GM19025 (cell line): ENCODE results near the gene MRPS16.
"Not testable (repeated sequence)": the region's sequence is repeated elsewhere in the genome, so short reads cannot be mapped to it uniquely, and the experiment has no call there.

Source experiments
- ATAC-seq: cut with Tn5 transposase; IDR thresholded peaks from one replicate; pipeline ENCODE4 v1.9.1; 2021; ENCODE audit warnings: mild to moderate bottlenecking, low read depth, moderate library complexity; ENCODE audit not compliant: unreplicated experiment

Gene MRPS16

GRCh38 chr10:73252445-73253224 is at the start of gene MRPS16:
Gene MRPS16 (minus strand): TSS chr10:73252644. CDS start chr10:73252482, 162 bp downstream.
- peak; percentile 77 for ATAC-seq

DNA sequence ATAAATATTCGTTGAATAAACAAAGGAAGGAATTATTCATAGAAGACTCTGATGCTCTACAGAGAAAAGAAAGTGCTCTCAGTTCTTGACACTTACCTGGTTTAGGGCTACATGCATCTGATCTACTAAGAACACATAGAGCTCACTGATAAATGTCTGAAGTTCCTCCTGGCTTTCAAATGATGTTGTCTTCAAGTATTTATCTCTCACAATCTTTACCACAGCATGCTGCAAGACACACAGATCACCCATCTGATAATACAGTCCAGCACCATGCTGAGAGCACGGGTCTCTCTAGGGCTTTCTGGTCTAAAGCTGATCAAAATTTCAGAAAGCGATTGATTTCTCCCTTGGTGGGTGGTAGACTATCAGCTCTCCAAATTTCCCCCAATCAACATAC is 44.5 kb upstream of the MRPS16 start:
- no peak for ATAC-seq

GRCh38 chr10:73293461-73293860 is 41.0 kb upstream of the MRPS16 start:
- ATAC-seq: no peak

GRCh38 chr10:73289958-73290357 is 37.5 kb upstream of the MRPS16 start:
- ATAC-seq: no peak

GRCh38 chr10:73287441-73287840 is 35.0 kb upstream of the MRPS16 start:
- ATAC-seq: no peak

DNA sequence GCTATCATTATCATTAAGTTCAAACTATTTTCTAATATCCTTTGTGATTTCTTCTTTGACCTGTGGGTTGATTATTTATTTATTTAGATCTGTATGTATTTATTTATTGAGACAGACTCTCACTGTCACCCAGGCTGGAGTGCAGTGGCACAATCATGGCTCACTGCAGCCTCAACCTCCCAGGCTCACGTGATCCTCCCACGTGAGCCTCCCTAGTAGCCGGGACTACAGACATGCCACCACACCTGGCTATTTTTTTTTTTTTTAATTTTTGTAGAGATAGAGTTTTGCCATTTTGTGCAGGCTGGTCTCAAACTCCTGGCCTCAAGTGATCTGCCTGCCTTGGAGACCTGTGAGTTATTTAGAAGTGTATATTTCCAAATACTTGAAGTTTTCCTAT is 28.7 kb upstream of the MRPS16 start:
- ATAC-seq: no peak

DNA sequence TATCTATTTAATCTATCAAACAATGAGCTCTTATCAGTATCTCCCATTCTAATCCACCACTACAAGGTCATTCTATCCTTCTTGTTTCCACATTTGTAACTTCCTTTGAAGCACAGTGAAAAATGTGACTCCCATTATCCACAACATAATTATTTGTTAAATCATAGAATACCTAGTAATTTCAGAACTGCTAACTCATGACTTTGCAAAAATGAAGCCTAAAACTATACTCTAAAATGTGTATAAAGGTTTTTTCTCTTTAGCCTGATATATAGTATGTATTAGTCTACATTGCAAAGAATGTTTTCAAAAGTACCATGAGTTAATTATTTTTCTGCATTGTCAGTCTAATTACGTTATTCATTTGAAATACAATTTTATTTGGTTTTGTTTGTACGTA is 12.0 kb upstream of the MRPS16 start:
- no peak for ATAC-seq

- ATAC-seq: no peak
These were observed 11.4 kb upstream of the MRPS16 start for GRCh38 chr10:73263693-73264347.

- no peak for ATAC-seq
These were observed 10.6 kb upstream of the MRPS16 start for GRCh38 chr10:73262880-73263555.

DNA sequence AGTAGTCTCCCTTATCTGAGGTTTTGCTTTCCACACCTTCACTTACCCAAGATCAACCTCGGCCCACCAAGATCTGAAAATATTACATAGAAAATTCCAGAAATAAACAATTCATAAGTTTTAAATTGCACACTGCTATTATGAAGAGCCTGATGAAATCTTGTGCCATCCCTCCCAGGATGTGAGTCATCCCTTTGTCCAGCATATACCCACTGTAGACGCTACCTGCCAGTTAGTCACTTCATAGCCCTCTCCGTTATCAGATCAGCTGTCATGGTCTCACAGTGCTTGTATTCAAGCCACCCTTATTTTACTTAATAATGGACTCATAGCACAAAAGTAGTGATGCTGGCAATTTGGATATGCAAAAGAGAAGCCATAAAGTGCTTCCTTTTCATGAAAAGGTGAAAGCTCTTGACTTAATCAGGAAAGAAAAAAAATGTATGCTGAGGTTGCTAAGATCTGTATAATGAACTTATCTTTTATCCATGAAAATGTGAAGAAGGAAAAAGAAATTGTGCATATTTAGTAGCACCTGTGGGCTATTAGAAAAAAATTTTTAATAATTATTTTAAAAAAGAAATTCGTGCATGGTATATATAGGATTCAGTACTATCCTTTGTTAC is 9.8 kb upstream of the MRPS16 start:
- no peak for ATAC-seq

DNA sequence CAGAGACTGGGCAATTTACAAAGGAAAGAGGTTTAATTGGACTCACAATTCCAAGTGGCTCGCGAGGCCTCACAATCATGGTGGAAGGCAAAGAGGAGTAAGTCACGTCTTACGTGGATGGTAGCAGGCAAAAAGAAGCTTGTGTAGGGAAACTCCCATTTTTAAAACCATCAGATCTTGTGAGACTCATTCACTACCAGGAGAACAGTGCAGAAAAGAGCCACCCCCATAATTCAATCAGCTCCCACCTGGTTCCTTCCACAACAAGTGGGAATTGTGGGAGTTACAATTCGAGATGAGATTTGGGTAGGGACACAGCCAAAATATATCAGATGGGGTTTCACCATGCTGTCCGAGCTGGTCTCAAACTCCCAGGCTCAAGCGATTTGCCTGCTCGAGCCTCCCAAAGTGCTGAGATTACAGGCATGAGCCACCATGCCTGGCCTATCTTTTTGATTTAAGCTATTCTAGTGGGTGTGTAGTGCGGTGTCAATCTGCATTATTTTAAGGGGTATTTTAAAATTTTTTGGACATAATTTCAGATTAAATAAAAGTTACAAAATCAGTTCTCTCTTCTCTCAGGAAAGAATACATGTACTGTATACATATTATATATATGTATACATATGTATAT is 9.0 kb upstream of the MRPS16 start:
- ATAC-seq: no peak

DNA sequence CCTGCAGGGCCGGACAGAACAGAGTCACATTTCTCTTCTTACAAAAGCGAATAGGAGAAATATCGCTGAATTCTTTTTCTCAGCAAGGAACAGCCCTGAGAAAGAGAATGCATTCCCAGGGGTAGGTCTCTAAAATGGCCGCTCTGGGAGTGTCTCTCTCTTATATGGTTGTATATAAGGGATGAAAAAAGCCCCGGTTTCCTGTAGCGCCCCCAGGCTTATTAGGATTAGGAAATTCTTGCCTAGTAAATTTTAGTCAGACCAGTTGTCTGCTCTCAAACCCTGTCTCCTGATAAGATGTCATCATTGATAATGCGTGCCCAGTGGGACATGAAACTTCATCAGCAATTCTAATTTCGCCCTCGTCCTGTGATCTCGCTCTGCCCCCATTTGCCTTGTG is 6.2 kb upstream of the MRPS16 start:
- ATAC-seq: not testable (repeated sequence)

DNA sequence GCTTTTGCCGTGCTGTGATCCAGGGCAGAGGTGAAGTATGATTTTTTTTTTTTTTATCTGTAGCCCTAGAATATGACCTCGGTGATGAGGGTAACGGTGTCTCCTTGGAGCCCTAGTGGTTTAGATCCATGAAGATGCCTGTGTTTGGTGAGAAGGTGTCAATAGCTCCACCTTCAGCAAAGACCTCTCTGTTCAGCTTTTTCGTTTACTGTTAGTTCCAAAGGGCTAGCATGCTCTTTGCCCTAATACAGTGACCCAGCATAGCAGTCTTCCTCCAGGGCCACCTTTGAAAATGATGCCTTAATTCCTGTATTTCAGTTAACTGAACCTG is 746 bp upstream of the MRPS16 start:
- no peak for ATAC-seq

GRCh38 chr10:73251683-73252444 is 580 bp downstream of the MRPS16 start:
- no peak for ATAC-seq

GRCh38 chr10:73248259-73248724 is 4.2 kb downstream of the MRPS16 start:
- no peak for ATAC-seq

DNA sequence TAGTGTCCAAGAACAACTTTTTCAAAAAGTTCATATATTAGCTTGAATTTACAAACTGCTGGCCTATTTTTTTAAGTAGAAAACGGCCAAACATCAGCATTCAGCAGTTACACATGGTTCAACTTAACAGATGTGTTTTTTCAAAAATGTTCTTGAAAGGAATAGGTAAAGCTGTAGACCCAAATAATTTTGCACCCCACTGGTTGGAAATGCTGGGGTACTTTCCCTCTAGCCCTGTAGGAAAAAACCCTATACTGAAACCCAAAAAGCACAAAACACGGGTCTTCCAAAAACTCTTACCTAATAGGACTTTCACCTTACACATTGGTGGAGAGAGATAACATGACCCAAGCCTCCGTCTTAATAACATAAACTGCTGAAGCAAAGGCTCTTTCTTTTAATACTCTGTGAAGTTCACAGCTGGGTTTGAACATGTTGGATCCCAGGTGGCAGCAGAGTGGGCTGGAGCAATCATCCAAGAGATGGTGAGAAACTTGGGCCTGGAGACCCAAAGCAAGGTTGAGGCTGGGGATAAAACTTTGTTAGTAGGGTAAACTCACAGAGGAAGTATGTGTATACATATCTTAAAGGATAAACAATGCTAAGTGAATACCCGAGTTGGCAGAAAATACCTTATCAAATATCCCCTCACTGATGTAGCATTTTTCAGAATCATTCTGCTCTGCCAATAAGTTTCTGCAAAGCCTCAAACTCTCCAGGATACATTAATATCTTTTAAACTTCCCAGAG is 4.8 kb downstream of the MRPS16 start:
- no peak for ATAC-seq

- peak; percentile 77 for ATAC-seq
These were observed 5.6 kb downstream of the MRPS16 start, which contains the start of gene DNAJC9 for GRCh38 chr10:73246646-73247508. Gene DNAJC9 (minus strand): TSS chr10:73247255. CDS start chr10:73247189, 66 bp downstream.

DNA sequence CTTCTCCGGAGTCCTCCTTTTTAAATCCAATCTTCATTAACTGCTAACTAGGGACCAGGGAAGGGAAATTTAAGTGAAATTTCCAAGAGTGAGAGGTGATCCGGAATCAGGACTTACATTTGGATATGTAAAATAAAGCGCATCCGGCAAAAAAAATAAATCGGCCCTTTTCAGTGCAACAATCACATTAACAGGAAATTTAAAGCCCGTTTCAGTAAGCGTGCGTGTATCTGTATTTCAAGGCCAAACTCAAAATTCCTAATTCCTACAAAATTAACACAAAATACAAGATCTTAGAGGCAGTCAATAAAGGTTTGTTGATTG is 6.2 kb downstream of the MRPS16 start:
- ATAC-seq: no peak
